SK-N-SH treated with all-trans-retinoic acid at 6 μM for 48 hours (cell line): Measurements from ENCODE around the gene SRRD.

ENCODE experiments used
- ATAC-seq: fragments of 200-7000 bp; cut with Tn5 transposase; 3 replicates; pipeline ENCODE4 v1.9.1; 2020; ENCODE audit warnings: mild to moderate bottlenecking, moderate library complexity
- ARNTL ChIP-seq: fragments of 450-650 bp; formaldehyde crosslinking; IDR thresholded peaks from 2 replicates; pipeline ENCODE4 v1.5.0; 2020; ENCODE audit warnings: low read depth, mild to moderate bottlenecking, moderate library complexity, borderline replicate concordance
- CSDC2 ChIP-seq: fragments of 250-450 bp; sonication (Bioruptor Pico); IDR thresholded peaks from 2 replicates; pipeline ENCODE4 v1.5.0; 2020; ENCODE audit warnings: mild to moderate bottlenecking, moderate library complexity
- ESRRG ChIP-seq: fragments of 250-450 bp; sonication (Bioruptor Pico); IDR thresholded peaks from 2 replicates; pipeline ENCODE4 v1.6.1; 2021; ENCODE audit warnings: mild to moderate bottlenecking
- GLIS3 ChIP-seq: fragments of 250-450 bp; sonication (Bioruptor Pico); IDR thresholded peaks from 2 replicates; pipeline ENCODE4 v1.5.0; 2020; ENCODE audit warnings: mild to moderate bottlenecking, moderate library complexity
- ISL1 ChIP-seq: fragments of 250-450 bp; sonication (Bioruptor Pico); IDR thresholded peaks from 2 replicates; pipeline ENCODE4 v2.1.2; 2022; ENCODE audit warnings: mild to moderate bottlenecking, moderate library complexity
- OSR1 ChIP-seq: fragments of 250-450 bp; sonication (Bioruptor Pico); IDR thresholded peaks from 2 replicates; pipeline ENCODE4 v1.8.0; 2022; ENCODE audit warnings: moderate library complexity, mild to moderate bottlenecking, inconsistent platforms
- PPARA ChIP-seq: fragments of 250-450 bp; sonication (Bioruptor Pico); IDR thresholded peaks from 2 replicates; pipeline ENCODE4 v1.5.0; 2020; ENCODE audit warnings: mild to moderate bottlenecking, borderline replicate concordance
- RARB ChIP-seq: fragments of 250-450 bp; sonication (Bioruptor Pico); IDR thresholded peaks from 2 replicates; pipeline ENCODE4 v1.8.0; 2021; ENCODE audit warnings: mild to moderate bottlenecking, moderate library complexity
- SNAI2 ChIP-seq: fragments of 250-450 bp; sonication (Bioruptor Pico); IDR thresholded peaks from 2 replicates; pipeline ENCODE4 v1.5.0; 2020; ENCODE audit warnings: mild to moderate bottlenecking, moderate library complexity
- TCF4 ChIP-seq: fragments of 250-450 bp; sonication (Bioruptor Pico); IDR thresholded peaks from 2 replicates; pipeline ENCODE4 v1.8.0; 2021; ENCODE audit warnings: mild to moderate bottlenecking, moderate library complexity, borderline replicate concordance
- TOX ChIP-seq: fragments of 250-450 bp; sonication (Bioruptor Pico); IDR thresholded peaks from 2 replicates; pipeline ENCODE4 v1.8.0; 2021; ENCODE audit warnings: mild to moderate bottlenecking, moderate library complexity, borderline replicate concordance
- ZFP3 ChIP-seq: fragments of 250-450 bp; sonication (Bioruptor Pico); IDR thresholded peaks from 2 replicates; pipeline ENCODE4 v1.5.0; 2020; ENCODE audit warnings: mild to moderate bottlenecking, moderate library complexity
- ZNF565 ChIP-seq: fragments of 450-650 bp; formaldehyde crosslinking; conservative IDR thresholded peaks from 2 replicates; pipeline ENCODE4 v1.5.0; 2020; ENCODE audit warnings: low read depth, mild to moderate bottlenecking, moderate library complexity
- ZNF70 ChIP-seq: fragments of 450-650 bp; formaldehyde crosslinking; IDR thresholded peaks from 2 replicates; pipeline ENCODE4 v1.5.0; 2020; ENCODE audit warnings: mild to moderate bottlenecking, moderate library complexity
- ZNF8 ChIP-seq: fragments of 450-650 bp; formaldehyde crosslinking; IDR thresholded peaks from 2 replicates; pipeline ENCODE4 v1.5.0; 2020; ENCODE audit warnings: mild to moderate bottlenecking, moderate library complexity
- TF ChIP-seq, protein P1 (sequence below): fragments of 250-450 bp; sonication (Bioruptor Pico); IDR thresholded peaks from 2 replicates; pipeline ENCODE4 v1.5.0; 2020; ENCODE audit warnings: mild to moderate bottlenecking, moderate library complexity
- TF ChIP-seq, protein P2 (sequence below): fragments of 250-450 bp; sonication (Bioruptor Pico); IDR thresholded peaks from 2 replicates; pipeline ENCODE4 v1.5.1; 2020; ENCODE audit warnings: low read depth, mild to moderate bottlenecking, moderate library complexity
- TF ChIP-seq, protein P3 (sequence below): fragments of 250-450 bp; sonication (Bioruptor Pico); IDR thresholded peaks from 2 replicates; pipeline ENCODE4 v1.8.0; 2021; ENCODE audit warnings: low read depth, mild to moderate bottlenecking, moderate library complexity, borderline replicate concordance
- TF ChIP-seq, protein P4 (sequence below): fragments of 250-450 bp; sonication (Bioruptor Pico); IDR thresholded peaks from 2 replicates; pipeline ENCODE4 v1.5.1; 2021; ENCODE audit warnings: mild to moderate bottlenecking, moderate library complexity
- TF ChIP-seq, protein P5 (sequence below): fragments of 250-450 bp; sonication (Bioruptor Pico); IDR thresholded peaks from 2 replicates; pipeline ENCODE4 v1.8.0; 2020; ENCODE audit warnings: mild to moderate bottlenecking, moderate library complexity, borderline replicate concordance

SRRD gene

DNA sequence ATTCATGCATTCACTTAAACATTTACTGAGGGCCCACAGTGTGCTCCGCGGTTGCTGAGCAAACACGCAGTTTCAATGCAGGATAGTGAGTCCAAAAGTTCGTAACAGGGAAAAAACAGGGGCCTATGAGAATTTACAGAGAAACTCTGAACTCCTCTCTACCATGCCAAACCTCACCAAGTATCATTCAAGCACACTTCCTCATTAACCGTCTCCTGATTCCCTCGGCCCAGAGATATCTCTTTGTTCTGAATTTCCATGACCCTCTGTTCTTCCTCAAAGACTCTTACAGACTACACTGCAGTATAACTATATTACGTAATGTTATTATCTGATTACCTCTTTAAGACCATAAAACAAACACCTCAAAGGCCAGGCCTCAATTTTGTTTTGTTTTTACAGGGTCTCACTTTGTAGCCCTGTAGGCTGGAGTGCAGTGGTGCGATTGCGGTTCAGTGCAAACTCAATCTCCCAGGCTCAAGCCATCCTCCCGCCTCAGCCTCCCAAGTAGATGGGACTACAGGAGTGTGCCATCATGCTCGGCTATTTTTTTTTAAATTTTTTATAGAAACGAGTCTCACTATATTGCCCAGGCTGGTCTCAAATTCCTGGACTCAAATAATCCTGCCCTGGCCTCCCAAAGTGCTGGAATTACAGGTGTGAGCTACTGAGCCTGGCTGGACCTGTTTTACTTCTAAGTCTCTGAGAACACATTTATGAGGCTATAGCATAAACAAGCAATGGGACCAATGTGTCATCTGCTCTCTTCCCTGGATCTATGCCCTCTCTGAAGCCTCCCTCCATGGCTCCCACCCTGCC, 3.7 kb upstream of the SRRD start:
- no peak for TF ChIP-seq ZNF8 (CRISPR knock-in tag)
- TF ChIP-seq, protein P1, sequence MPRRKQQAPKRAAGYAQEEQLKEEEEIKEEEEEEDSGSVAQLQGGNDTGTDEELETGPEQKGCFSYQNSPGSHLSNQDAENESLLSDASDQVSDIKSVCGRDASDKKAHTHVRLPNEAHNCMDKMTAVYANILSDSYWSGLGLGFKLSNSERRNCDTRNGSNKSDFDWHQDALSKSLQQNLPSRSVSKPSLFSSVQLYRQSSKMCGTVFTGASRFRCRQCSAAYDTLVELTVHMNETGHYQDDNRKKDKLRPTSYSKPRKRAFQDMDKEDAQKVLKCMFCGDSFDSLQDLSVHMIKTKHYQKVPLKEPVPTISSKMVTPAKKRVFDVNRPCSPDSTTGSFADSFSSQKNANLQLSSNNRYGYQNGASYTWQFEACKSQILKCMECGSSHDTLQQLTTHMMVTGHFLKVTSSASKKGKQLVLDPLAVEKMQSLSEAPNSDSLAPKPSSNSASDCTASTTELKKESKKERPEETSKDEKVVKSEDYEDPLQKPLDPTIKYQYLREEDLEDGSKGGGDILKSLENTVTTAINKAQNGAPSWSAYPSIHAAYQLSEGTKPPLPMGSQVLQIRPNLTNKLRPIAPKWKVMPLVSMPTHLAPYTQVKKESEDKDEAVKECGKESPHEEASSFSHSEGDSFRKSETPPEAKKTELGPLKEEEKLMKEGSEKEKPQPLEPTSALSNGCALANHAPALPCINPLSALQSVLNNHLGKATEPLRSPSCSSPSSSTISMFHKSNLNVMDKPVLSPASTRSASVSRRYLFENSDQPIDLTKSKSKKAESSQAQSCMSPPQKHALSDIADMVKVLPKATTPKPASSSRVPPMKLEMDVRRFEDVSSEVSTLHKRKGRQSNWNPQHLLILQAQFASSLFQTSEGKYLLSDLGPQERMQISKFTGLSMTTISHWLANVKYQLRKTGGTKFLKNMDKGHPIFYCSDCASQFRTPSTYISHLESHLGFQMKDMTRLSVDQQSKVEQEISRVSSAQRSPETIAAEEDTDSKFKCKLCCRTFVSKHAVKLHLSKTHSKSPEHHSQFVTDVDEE (CRISPR knock-in tag) = no peak
- TF ChIP-seq PPARA (CRISPR knock-in tag) = no peak
- TF ChIP-seq, protein P2, sequence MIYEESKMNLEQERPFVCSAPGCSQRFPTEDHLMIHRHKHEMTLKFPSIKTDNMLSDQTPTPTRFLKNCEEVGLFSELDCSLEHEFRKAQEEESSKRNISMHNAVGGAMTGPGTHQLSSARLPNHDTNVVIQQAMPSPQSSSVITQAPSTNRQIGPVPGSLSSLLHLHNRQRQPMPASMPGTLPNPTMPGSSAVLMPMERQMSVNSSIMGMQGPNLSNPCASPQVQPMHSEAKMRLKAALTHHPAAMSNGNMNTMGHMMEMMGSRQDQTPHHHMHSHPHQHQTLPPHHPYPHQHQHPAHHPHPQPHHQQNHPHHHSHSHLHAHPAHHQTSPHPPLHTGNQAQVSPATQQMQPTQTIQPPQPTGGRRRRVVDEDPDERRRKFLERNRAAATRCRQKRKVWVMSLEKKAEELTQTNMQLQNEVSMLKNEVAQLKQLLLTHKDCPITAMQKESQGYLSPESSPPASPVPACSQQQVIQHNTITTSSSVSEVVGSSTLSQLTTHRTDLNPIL (CRISPR knock-in tag) = no peak
- no peak for TF ChIP-seq ARNTL (CRISPR knock-in tag)
- no peak for TF ChIP-seq TCF4 (CRISPR knock-in tag)
- TF ChIP-seq ESRRG = no peak
- TF ChIP-seq SNAI2 (CRISPR knock-in tag) = no peak
- TF ChIP-seq, protein P3, sequence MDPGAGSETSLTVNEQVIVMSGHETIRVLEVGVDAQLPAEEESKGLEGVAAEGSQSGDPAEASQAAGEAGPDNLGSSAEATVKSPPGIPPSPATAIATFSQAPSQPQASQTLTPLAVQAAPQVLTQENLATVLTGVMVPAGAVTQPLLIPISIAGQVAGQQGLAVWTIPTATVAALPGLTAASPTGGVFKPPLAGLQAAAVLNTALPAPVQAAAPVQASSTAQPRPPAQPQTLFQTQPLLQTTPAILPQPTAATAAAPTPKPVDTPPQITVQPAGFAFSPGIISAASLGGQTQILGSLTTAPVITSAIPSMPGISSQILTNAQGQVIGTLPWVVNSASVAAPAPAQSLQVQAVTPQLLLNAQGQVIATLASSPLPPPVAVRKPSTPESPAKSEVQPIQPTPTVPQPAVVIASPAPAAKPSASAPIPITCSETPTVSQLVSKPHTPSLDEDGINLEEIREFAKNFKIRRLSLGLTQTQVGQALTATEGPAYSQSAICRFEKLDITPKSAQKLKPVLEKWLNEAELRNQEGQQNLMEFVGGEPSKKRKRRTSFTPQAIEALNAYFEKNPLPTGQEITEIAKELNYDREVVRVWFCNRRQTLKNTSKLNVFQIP (CRISPR knock-in tag) = no peak
- no peak for TF ChIP-seq CSDC2
- no peak for TF ChIP-seq ZFP3
- TF ChIP-seq ISL1 (CRISPR knock-in tag) = no peak
- no peak for TF ChIP-seq GLIS3 (CRISPR knock-in tag)
- TF ChIP-seq RARB = no peak
- no peak for TF ChIP-seq ZNF70 (CRISPR knock-in tag)
- no peak for TF ChIP-seq TOX (CRISPR knock-in tag)
- TF ChIP-seq ZNF565 (CRISPR knock-in tag) = no peak
- TF ChIP-seq, protein P4, sequence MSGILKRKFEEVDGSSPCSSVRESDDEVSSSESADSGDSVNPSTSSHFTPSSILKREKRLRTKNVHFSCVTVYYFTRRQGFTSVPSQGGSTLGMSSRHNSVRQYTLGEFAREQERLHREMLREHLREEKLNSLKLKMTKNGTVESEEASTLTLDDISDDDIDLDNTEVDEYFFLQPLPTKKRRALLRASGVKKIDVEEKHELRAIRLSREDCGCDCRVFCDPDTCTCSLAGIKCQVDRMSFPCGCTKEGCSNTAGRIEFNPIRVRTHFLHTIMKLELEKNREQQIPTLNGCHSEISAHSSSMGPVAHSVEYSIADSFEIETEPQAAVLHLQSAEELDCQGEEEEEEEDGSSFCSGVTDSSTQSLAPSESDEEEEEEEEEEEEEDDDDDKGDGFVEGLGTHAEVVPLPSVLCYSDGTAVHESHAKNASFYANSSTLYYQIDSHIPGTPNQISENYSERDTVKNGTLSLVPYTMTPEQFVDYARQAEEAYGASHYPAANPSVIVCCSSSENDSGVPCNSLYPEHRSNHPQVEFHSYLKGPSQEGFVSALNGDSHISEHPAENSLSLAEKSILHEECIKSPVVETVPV = no peak
- no peak for ATAC-seq

DNA sequence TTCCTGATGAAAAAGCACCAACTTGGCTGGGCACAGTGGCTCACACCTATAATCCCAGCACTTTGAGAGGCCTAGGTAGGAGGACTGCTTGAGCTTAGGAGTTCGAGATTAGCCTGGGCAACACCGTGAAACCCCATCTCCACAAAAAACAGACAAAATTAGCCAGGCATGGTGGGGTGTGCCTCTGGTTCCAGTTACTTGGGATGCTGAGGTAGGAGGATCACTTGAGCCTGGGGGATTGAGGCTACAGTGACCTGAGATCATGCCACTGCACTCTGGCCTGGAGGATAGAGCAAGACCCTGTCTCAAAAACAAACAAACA, 3.1 kb upstream of the SRRD start:
- no peak for TF ChIP-seq SNAI2 (CRISPR knock-in tag)

DNA sequence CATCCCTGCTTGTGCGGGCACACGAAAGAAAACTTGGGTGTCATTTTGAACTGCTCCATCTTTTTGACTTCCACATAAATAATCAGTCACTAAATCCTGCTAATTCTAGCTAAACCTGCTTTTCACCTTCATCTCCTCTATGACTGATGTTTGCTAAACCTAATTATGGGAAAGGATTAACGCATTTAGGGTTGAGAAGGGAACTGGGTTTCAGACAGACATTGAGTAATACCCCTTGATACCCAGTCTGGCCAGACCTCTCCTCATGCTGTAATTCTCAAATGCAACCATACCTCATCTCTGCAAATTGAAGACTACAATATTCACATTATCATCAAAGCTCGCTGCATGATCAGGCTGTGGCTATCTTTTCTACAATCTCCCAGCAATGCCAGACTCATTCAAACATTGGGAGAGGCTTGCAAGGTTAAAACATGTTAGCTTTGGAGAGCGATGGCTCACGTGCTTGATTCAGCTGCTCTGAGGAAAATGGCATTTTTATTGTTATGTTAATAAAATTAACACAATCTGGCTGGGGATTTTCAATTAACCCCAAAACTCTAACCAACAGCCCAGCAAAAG, 2.5 kb upstream of the SRRD start:
- TF ChIP-seq PPARA (CRISPR knock-in tag) = no peak
- ATAC-seq = no peak

More for the DNA sequence above, 3.1 kb upstream of the SRRD start:
- ATAC-seq = no peak

DNA sequence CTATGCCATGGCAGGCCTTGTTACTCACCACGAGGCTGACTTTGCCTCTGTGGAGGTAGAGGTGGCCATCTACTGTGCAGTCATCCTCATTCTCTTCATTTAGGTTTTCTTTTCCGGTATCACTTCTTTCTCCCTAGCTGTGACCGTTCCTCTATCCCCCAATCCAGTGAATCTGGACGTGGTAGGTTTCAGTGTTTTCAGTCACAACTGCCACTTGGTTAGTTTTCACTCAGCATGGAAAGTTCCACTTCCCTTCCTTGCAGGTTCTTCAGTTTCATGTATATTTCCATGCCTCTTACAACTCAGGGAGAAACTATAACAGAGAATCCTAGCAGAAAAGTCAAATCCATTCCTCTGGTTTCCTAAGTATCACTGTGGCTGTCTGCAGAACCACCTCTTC, 2.0 kb upstream of the SRRD start:
- no peak for ATAC-seq
- TF ChIP-seq TCF4 (CRISPR knock-in tag) (no peak), GLIS3 (CRISPR knock-in tag) (no peak), OSR1 (CRISPR knock-in tag) (no peak)
- TF ChIP-seq, protein P5, sequence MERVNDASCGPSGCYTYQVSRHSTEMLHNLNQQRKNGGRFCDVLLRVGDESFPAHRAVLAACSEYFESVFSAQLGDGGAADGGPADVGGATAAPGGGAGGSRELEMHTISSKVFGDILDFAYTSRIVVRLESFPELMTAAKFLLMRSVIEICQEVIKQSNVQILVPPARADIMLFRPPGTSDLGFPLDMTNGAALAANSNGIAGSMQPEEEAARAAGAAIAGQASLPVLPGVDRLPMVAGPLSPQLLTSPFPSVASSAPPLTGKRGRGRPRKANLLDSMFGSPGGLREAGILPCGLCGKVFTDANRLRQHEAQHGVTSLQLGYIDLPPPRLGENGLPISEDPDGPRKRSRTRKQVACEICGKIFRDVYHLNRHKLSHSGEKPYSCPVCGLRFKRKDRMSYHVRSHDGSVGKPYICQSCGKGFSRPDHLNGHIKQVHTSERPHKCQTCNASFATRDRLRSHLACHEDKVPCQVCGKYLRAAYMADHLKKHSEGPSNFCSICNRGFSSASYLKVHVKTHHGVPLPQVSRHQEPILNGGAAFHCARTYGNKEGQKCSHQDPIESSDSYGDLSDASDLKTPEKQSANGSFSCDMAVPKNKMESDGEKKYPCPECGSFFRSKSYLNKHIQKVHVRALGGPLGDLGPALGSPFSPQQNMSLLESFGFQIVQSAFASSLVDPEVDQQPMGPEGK (CRISPR knock-in tag) = no peak
